Measurements from ENCODE around the gene ZBTB16.
A peak's percentile ranks its signal among the peaks of the same experiment; 100 is the strongest.

Gene ZBTB16

DNA sequence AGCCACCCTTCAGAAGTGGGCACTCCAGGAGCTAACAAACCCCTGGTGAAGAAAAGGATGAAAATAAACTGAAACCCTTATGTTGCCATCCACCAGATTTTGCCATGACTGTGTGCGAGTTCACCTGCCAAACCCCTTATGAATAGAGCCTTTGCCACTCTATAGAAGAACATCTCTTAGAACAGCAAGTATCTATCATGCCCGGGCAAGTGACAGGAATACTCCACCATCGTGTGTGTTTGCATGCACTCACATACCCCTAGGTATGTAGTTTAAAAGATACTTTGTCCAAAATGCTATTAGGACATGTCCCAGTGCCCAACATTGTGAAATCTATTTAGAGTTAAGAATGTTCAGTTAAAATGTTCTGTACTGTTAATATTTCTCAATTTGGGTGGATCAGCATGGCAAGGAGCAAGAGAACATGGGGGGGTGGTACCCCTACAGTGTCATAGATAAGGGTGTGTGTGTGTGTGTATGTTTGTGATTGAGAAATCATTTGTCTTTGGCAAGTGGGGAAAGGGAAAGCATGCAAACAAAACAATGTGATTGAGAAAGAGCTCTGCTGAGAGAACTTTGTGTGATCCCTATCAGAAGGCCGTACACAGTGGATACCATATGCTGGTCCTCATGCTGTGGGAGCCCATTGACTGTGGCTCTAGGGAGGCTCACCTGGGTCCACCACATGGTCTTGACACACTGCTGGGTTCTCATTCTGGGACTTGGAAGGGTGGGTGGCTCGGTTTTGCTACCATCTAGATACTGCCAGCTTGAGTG, 94.9 kb downstream of the ZBTB16 start:
- DNase-seq (ENCODE audit: low read depth): no peak

DNA sequence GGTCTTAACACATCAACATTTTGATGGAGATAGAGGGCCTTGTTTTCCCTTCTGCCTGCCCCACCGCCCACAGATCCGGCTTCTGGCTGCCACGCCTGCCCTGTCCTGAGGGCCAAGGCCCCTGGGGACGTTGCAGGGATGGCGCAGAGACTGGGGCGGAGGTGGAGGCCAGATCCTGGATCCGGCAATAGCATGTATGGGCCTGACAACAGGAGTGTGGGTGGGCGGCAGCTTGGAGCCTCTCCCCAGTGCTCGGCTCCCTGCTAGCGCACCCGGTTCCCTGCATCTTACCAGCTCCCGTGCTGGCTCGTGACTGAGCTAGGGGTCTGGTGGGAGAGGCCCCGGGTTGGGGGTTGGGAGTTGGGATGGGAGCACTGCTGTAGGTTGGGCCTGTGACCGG, 95.6 kb downstream of the ZBTB16 start:
- DNase-seq (ENCODE audit: low read depth): no peak

GRCh38 chr11:114156131-114156581, 96.6 kb downstream of the ZBTB16 start:
- DNase-seq (ENCODE audit: low read depth): no peak

DNA sequence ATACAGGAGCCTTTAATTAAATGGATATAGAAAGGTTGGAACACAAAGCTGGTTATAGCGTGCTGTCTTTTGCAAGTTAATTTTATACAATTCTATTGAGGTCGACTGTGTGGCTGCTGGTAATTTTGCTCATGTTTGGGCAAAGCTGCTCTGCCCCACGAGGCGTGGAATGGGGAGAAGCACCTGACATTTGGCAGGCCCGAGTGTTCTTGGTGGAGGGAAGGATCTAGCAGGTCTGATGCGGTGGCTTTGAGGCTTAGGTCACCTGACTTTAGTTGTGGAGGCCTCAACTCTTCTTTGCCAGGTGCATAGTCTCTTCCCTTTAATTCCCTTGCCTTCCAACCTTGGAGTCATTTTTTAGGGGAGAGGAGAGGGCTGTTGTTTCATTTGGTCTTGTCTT, 97.3 kb downstream of the ZBTB16 start:
- no peak for DNase-seq (ENCODE audit: low read depth)

DNA sequence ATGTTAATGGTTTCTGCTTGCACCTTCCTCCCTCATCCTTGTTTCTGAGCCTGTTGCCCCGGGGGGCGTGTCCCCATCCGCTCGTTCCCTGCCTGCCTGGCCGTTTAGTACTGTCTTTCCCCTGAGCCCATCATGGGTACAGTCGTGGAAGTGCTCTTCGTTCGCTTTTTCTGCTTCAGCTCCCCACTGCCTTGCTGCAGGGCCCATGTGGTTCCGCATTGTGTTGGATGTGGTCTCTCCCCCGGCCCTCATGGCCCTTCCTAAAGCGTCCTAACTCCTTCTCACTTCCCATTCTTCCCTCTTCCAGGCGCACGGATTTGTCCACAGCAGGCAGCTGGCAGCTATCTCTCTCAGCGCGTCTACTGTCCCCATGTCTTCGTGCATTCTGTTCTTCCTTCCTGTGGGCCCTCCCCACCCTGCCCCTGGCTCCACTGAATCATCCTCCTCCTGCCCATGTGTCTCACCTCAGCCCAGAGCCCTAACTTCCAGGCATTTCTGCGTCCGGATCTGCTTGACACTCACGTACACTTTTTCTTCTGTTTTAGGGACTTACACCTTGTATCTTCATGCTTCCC, 98.1 kb downstream of the ZBTB16 start:
- no peak for DNase-seq (ENCODE audit: low read depth)

DNA sequence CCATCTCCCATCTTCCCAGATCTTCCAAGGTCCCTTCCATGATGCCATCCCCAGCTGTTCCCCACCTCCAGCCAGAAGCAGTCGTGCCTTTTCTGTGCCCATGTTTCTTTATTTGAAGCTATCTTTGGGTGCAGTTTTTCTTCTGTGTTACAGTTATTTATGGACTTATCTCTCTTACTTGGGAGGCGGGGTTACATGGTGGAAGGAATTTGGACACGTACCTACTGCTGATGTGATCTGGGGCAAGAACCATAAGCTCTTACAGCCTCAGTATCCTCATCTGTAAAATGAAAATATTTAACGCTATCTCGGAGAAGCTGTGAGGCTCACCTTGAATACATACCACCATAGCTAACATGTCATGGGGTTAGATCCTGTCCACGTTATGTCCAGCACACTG, 98.9 kb downstream of the ZBTB16 start:
- no peak for DNase-seq (ENCODE audit: low read depth)

DNA sequence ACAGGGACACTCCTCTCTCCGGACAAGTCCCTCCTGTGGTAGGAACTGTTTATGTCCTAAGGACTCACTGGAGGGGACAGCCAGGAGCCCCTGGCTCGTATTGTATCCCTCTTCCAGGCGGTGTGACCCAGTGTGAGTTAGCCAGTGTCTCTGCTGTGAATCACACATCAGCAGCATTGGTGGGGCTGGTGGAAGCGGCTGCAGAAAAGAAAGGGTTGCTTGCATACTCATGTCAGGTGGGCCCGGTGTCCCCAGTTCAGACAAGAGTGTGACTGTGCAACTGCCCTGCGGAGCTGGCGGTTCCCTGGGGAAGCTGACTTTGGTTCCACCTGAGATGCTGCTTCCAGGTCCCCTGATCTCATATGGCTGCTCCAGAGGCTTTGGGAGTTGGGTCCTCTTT, 99.4 kb downstream of the ZBTB16 start:
- DNase-seq (ENCODE audit: low read depth): no peak

DNA sequence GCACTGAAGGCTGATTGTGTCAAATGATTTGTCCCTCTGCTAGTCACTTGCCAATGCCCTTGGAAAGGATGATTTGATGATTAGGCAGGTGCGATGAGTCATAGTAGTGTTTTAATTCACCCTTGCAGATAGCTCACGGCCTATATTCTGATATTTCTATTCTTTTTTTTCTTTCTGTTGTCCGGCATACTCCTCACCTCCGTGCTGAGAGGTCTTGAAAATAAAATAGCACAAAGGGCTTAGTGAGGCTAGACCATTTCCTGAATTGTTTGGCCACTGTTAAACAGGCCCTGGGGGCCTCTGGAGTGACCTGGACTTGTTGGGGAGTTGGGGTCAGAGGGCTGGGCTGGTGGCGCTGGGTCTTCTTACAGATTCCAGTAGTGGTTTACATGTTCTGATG, 99.8 kb downstream of the ZBTB16 start:
- DNase-seq (ENCODE audit: low read depth): no peak

DNA sequence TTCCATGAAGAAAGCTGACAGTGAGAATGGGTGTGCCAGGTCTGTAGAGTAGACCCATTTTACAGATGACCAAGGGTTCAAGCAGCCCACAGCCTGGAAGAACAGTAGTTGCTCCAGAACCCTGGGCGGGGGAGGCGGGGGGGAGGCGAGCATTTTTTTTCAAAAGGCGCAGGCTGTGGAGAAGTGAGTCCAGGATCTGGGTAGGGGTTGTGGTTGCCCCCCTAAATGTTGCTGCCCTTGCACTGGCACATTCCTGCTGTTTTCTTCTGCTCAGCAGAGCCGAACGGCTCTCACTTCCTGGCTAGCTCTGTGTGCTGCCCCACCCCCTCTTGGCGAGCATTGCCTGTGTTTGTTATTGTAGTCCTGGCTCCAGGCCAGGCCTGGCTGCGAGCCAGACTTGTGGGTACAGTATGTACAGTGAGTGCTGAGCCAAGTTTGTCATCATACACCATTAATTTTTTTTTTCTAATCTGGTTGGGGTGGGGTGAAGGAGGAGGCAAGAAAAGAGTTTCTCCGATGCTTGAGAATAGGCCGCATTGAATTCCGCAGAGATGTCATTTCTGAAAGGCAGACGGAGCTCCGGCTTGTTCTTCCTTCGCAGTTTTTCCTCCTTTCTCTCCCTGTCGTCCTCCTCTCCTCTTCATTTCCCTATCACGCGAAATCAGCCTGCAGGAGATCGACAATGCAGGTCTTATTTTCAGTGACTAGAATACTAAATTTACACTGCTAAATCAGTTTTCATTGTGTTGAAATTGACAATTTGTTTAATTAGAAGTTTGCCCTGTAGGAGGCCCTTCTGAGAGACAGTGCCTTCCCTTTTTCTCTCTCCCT, 100.5 kb downstream of the ZBTB16 start:
- peak; percentile 78 for DNase-seq (ENCODE audit: low read depth)

DNA sequence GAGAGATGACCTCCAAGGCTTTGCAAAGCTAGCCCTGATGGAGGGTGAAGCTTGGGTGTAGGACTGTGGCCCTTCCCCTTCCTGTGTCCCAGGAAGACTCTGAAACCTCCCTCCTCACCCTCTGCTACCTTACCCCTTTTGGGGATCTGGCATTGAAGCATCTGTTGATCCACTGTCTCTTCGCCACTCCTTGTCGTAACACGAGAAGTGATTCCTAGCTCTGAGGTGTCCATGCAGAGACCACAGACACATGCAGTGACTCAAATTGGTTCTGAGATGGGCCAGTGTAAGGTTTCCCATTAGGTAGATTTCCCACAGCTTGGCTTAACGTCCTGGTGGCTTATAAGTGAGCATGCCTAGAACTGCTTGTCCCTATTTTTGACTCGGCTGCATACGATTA, 101.4 kb downstream of the ZBTB16 start:
- DNase-seq (ENCODE audit: low read depth): no peak

- DNase-seq (ENCODE audit: low read depth): no peak
Measured at GRCh38 chr11:114161486-114162250, 102.2 kb downstream of the ZBTB16 start.

GRCh38 chr11:114162719-114163123, 103.2 kb downstream of the ZBTB16 start:
- peak; percentile 71 for DNase-seq (ENCODE audit: low read depth)

DNA sequence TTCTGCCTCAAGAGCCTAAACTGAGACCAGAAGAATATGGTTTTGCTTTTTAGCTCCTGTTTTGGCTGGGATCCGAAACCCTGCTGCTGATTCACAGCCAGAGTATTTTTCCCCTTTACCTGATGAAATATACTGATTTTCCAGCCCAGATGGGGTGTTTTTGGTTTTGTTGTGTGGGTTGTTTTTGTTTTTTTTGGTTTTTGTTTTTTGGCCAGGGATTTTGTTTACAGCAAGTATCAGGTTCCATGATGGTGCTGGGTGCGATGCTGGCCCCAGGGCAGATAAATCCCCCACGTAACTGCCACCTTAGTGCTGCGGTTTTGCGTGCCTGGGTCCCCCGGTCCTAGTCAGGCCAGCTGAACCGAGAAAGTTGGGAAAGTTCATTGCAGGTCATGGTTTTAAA, 103.7 kb downstream of the ZBTB16 start:
- peak; percentile 7 for DNase-seq (ENCODE audit: low read depth)

DNA sequence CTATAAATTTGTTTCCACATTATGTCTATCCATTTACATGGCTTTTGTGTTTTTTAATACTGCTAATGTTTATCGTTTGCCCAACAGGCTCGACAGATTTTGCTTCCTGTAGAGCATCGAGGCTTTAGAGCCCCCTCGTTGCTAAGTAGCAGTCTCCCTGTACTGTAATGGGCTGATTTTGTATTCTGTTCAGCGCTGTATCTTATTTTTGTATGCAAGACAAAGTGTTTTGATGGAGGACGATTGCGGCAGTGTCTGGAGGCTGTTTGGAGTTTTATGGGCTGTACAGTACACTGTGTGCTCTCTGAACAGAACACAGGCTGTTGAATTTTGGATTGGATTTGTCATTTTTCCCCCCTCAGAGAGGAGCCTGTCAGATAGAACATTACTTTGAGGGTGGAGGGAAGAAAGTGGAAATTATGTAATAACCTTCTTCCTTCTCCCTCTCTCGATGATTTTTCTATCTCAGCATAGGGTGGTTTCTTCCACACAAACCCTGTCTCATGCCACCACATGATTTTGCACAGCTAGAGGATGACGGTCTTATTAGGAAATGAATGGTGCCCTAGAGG, 104.4 kb downstream of the ZBTB16 start:
- DNase-seq (ENCODE audit: low read depth): no peak

DNA sequence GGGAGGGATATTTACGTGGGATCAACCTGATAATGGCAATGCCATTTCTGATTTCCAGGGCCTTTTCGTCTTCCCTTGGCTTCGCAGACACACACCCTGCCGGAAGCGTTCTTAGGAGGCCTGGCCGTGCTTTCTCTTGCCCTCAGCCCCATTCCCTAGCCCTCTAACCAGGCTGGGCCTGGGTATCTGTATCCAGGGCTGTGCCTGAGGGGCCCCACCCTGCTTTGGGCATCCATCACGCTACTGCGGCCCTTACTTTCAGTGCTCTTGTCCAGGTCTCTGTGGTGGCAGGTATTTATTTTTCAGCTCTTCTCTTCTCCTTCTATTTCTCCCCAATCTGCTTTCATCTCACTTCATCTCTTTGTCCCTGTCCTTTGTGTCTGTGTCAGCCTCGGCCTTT, 105.0 kb downstream of the ZBTB16 start:
- no peak for DNase-seq (ENCODE audit: low read depth)

DNA sequence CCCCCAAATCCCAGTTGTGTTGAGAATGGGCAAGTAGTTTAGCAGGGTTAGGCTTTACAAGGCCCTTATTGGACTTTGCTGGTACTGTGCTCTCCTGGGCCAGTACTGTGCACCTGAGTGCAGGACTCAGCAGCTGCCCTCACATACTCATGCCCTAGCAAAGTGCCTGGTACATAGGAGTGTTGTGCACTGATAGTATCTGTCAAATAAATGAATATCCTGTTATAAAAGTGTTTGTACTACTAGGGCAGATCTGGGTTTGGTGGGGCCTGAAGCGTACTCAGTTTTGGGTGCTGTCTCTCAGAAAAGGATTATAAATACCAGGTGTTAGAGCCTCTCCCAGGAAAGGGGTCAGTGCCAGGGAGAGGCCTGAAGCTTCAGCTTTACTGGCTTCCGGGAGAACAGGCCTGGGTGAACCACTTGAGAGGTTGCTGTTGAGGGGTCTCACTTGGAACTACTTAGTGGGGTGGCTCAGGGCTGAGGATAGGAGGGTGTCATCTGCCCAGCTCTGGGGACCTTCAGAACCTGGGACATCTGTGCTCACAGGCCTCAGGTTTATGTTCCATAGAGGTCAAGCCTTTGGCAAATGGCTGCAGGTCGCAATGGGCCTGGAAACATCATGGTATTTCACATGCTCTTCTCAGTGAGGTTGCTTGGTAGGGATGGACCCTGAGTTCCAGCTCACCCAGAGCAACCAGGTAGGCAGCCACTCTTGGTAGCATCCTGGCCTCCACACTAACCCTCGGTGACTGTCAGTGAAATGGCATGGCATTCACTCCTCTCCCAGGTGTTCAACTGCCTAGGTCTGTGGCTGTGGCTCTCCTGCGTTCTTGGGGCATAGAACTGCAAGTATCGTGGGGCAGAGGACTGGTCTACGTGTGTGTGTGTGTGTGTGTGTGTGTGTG, 106.1 kb downstream of the ZBTB16 start:
- no peak for DNase-seq (ENCODE audit: low read depth)

GRCh38 chr11:114166362-114166761, 106.9 kb downstream of the ZBTB16 start:
- no peak for DNase-seq (ENCODE audit: low read depth)

DNA sequence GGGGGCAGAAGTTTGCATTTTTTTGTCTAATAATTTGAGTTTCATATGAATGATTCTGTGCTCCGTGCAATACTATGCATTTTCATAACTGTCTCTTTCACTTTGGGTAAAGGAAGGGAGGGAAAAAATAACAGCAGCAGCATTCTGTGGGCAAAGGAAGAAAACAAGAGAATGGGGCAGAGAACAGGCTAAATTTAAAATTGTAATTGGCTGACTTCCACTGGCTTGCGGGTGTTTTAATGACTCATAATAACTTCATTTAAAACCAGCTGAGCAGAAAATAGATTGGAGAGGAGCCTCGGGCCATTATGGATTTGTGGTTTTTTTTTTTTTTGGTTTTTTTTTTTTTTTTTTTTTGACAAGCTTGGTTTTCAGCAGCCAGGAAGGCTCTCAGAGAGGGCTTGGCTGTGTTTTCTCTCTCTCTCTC, 107.4 kb downstream of the ZBTB16 start:
- peak; percentile 62 for DNase-seq (ENCODE audit: low read depth)

DNA sequence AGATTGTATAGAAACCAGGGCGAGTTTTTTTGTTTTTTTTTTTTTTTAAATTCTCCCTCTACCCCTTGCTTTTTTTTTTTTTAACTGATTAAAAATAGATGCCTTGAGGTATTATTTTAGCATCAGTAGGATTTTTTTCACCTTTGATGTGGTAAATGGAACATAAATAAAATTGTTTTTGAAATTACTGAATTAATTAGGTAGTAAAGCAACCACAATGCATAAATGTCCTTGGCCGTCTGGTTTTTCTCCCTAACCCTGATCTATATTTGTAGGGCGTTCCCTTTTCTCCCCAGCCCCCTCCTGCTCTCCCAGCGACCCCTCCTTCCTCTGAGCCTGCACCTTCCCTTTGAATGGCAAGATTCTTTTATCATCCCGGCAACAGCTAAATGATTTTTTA, 107.8 kb downstream of the ZBTB16 start:
- DNase-seq (ENCODE audit: low read depth): no peak

GRCh38 chr11:114167771-114168448, 108.4 kb downstream of the ZBTB16 start:
- no peak for DNase-seq (ENCODE audit: low read depth)

Data from ELR (cell line).